Stimulated activated CD4-positive, alpha-beta T cell treated with anti-CD3 and anti-CD28 coated beads, TNF-alpha, amount 100 ng/mL, for 1 hour (primary cell): ENCODE results near the gene TEX9.
A peak's percentile ranks its signal among the peaks of the same experiment; 100 is the strongest.

ENCODE experiments used
- DNase-seq, 3 donors: peaks; one replicate each; pipeline ENCODE4 v3.0.0-alpha.2; 2020; ENCODE audit warnings: low read depth in 3 of 3, low spot score in 1 of 3

TEX9 gene

DNA sequence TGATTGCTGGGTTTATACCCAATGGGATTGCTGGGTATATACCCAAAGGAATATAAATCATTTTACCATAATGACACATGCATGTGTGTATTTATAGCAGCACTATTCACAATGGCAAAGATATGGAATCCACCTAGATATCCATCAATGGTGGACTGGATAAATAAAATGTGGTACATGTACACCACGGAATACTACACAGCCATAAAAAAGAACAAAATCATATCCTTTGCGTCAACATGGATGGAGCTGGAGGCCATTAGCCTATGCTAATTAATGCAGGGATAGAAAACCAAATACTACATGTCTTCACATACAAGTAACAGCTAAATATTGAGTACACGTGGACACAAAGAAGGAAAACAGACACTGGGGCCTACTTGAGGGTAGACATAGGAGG, 77.1 kb downstream of the TEX9 start:
- DNase-seq, result no peak

DNA sequence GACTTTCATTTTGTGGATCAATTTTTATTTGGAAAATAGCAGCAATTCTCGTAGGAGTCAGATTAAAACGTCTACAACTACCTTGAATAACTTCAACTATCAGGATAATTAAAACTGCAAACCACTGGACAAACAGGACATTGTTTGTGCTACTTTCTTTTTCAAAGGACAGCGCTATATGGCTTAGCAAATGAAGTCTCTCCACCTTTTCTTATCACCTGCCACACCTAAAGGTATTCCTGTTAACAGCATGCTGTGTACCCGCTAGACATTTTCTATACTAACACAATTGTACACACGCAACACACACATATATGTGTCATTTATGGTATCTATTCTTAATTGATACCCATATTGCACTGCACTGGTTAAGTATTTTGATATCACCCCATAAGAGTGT, 80.5 kb downstream of the TEX9 start:
- DNase-seq, result no peak

DNA sequence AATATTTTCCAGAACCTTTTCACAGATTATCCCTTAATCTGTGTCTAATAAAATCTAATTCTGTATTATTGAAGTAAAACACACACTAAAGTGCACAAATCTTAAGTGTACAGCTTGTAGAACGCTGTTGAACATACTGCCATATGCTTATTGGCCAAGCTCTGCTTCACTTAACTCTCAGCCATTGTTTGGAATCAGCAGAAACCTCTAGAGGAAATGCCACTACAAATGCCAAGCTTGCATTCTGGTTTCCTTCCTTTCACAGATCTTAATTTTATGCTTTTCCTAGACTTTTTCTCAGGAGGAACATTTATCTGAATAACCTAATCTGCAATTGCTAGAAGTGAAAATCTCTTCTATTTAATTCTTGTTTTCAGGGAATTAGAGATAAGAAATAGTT, 89.6 kb downstream of the TEX9 start:
- no peak for DNase-seq

DNA sequence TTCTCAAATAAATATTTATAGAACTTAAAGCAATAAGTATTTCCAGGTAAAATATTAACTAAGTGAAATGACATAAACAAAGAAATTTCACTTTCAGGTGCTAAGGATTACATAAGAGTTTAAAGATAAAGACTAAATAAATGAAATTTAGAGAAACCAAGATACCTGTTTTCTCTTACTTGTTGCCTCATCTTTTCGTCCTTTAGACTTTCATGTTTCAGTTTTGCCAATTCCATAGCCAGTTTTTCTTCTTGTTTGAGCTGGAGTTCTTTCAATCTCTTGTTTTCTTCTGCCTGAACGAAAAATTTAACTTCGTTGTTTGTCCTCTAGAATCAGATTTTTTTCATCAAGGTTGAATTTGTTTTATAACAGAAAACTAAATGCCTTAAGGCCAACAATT, 91.0 kb downstream of the TEX9 start:
- no peak for DNase-seq

DNA sequence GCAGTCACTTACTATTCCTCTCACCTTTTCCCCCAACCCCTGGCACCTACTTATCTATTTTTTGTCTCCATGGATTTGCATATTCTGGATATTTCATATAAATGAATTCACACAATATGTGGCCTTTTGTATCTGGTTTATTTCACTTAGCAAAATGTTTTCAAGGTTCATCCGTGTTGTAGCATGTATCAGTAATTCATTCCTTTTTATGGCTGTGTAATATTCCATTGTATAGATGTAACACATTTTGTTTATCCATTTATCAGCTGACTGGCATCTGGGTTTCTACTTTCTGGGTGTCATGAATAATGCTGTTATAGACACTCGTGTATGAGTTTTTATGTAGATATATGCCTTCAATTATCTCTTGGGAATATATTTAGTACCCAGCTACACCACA, 93.9 kb downstream of the TEX9 start:
- no peak for DNase-seq

DNA sequence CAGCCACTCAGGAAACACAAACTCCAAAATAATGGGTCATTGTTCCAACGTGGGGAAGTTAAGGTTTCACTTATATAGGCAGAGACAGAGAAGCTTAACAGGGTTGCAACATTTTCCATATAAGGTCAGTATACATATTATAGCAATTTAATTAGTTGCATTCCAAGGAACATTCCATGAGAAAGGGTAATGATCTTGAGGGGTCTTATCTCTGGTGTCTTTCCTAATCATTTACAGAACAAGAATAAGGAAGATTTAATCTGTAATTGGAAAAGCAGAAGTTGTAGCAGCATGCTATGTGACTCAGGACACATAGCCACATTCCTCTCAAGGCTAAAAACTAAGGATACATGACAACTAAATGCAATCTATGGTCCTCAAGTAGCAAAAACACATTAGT, 94.8 kb downstream of the TEX9 start:
- no peak for DNase-seq

DNA sequence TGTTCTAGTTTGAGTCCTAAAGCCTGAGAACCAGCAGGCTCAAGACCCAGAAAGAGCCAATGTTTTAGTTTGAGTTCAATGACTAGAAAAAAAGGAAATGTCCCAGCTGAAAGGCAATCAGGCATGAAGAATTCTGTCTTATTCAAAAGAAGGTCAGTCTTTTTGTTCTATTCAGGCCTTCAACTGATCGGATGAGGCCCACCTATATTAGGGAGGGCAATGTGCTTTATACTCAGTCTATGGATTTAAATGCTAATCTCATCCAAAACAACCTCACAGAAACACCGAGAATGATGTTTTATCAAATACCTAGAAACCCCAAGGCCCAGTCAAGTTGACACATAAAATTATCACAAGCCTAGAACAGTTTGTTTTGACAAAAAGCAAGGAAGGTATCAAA, 95.7 kb downstream of the TEX9 start:
- DNase-seq, result no peak

DNA sequence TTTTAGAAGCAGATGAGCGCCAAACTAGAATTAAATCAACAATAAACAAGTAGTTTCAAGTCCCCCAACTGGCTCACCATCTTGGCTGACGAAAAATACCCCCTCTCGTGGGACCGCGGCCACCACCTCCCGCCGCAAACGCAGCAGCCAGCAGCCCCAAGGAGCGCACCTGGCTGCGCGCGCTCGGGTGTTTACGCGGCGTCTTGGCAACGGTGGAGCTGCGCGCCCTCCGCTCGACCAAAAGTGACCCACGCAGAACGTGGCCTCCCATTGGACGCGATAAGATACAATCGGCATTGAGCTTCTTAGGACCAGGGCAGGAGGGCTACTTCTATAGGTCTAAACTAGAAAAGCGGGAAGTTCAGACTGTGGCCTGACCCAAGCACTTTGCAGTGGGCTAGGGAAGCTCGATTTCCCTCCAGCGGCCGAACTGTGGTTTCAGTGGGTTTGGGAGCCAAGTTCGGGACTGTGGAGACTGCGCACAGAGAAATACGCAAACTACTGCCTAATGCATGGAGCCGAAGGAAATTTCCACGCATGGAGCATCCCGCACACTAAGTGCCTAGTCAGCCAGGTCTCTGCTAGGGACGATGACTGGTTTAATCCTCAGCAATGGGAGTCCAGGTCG, 99.8 kb downstream of the TEX9 start, which contains the start of gene MNS1:
TSS of gene MNS1 (minus strand) at position 245 of the 628 bp plus-strand sequence. CDS start at position 80, 165 bp downstream.
- peak in 1 of 3 donors; percentile 19 for DNase-seq

DNA sequence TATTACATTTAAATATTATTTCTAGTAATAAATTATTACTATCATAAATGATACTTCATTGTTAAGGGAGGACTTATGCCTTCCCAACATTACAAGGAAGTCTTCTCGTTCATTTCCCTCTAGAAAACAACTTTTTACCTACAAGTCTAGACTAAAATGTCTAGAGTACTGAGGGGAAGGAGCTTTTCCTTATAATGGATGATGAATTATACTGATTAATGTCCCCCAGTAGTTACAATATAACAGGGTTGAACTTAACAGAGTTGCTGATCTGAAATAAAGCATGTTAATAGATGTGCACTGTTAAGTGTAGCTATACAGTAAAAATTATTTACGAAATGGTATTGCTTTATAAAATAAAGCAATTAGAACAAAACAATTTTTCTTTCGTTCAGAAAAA, 102.4 kb downstream of the TEX9 start:
- no peak for DNase-seq

DNA sequence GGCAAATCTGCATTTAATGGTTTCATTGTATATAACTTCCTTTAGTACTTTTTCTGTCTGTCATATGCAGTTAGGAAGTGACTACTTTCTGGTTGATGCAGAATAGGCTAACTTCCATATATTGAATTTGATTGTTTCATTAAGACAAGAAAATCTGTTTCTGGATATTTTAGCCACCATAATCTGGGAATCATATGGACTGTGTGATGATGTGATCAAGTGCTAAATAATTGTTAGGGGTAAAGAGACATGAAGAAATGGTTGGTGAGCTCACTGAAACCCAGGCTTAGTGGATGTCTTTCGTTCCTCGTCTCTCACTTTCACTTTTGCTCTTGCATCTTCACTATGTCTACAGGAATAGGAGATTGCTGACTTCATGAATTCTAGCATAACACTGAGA, 103.2 kb downstream of the TEX9 start:
- DNase-seq, result no peak

DNA sequence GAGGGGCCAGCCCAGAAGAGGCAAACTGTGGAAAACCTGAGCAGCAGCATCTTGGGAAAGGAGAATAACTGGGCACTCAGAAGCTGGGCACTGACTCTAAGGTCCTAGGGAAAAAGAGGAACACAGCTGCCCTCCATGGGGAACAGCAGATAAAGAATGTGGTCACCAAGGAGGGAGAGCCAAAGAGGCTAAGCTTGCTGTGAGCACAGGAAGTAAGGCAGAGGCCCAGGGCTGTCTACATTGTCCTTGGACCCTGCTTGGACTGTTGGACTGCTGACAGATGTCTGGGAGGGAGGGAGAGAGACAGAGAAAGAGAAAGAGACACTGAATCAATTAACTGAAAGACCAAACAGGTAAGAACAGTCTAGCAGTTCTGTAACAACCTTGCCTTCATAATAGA, 104.3 kb downstream of the TEX9 start:
- no peak for DNase-seq

DNA sequence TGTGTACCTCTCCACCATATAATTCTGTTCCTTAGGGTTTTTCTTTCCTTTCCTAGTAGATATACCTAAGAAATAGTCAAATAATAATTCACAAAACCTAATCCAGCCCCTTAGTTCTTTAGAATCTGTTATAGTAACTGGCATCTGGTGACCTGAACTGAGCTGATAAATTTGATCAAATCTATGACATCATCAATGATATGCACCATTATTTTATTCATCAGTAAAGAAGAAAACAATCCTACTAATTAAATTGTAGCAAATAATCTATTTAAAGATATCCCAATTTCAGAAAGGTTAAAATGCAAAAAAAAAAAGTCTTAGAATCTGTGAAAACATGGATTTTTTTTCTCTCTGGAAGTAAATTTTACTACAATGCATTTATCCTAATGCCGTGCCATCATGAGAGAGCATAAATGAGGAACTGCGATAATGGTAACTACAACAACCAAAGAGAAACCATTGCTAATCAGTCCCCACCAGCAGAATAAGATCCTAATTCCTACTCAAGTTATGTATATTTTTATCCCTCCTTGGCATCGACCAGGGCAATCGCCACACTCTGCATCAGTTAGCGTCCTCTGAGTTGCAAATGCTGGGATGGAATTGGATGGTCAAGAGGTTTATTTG, 106.3 kb downstream of the TEX9 start:
- DNase-seq, result no peak

DNA sequence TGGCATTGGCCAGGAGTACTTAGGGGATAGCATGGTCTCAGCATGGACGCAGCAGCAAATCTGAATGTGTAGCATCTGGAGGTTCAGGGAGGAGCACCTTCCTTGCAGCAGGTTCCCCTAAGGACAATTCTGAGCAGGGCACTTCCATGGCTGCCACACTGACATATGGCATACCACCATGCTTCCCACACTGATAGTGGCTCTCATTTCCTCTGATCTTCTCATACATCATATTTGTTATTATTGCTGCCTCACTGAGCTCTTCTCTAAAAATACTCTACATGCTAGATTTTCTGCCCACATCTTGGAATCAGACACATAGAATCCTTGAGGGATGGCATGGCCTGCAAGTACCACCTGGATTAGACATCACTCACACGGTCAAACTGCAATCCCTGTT, 107.1 kb downstream of the TEX9 start:
- DNase-seq, result no peak

DNA sequence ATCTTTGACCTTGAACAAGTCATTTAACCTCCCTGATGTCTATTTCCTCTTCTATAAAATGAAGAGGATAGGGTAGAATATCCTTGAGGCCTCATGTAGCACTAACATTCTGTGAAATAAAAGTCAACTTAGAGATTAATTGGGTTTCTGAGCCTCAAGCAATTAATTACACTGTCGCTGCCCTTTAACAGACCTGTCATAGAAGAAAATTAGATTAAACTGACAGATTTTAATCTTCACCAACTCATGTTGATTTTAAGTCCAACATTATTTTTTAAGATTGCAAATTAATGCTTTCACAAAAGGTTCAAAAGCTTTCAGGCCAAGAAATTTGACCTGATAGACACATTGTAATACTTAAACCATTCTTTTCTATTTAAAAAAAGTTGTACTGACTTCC, 107.8 kb downstream of the TEX9 start:
- no peak for DNase-seq

DNA sequence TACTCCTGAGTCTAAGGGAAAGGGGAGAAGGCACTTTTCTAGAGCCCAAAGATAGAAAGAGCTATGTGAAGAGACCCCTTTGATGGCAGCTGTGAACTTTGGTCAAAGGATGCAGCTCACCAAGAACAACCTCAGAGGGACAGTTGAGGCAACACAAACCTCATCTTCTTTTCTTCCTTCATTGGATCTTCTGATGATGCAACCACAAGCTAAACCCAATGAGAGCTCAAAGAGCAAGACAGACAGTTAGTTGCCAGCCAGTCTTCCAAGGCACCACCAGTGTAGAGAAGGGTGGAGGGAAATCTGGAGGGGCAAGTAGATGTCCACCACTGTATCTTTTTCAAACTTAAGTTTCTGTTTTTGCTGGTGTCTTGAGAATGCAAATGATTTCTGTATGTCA, 110.1 kb downstream of the TEX9 start:
- DNase-seq, result no peak
